HepG2 (cell line): Measurements from ENCODE around the gene CRISPLD2. TPM values are rescaled to one million over a fixed set of nuclear protein-coding genes. Genes with fewer than 3 reads are reported as not detected.
A peak's percentile ranks its signal among the peaks of the same experiment; 100 is the strongest.
"Not testable (repeated sequence)": the region's sequence is repeated elsewhere in the genome, so short reads cannot be mapped to it uniquely, and the experiment has no call there.

Experiments
- ATAC-seq: fragments of 200-7000 bp; cut with Tn5 transposase; 3 replicates; pipeline ENCODE4 v1.9.1; 2020; ENCODE audit warnings: mild to moderate bottlenecking, moderate library complexity
- BruUV-seq: library from RNA; stranded (reverse); fragments of 400-500 nt; replicated peaks from 2 replicates; lab custom pipeline; 2021; lab: Mats Ljungman, UMichigan
- CTCF ChIA-PET: fragments of 300-600 bp; formaldehyde crosslinking; extraction: SDS; loops from one replicate; lab custom pipeline; 2021; ENCODE audit warnings: low total read pairs, inconsistent platforms, low intra/inter-chr PET ratio; lab: Yijun Ruan, JAX
- POLR2A ChIA-PET: fragments of 350-600 bp; sonication (Branson Sonifier 250); formaldehyde crosslinking; loops from one replicate; lab custom pipeline; 2020; ENCODE audit warnings: antibody characterized with exemption, inconsistent platforms; lab: Yijun Ruan, JAX
- DNase-seq: peaks from one replicate; pipeline ENCODE4 v3.0.0-alpha.2; 2015; ENCODE audit warnings: low spot score
- FAIRE-seq: peaks from 3 replicates; lab custom pipeline; 2011; peaks lifted over from hg19 to GRCh38; lab: Jason Lieb, UNC
- H2AFZ ChIP-seq: one replicate; pipeline ENCODE4 v1.6.1; 2011; ENCODE audit warnings: low read length, inconsistent platforms
- H3K27ac ChIP-seq: fragments of 300-600 bp; 3 replicates; pipeline ENCODE4 v1.8.0; 2011; ENCODE audit warnings: mixed run types, mild to moderate bottlenecking, mixed read lengths, low read length, inconsistent platforms; ENCODE audit not compliant: insufficient read depth; ENCODE audit errors: extremely low read length
- H3K27me3 ChIP-seq, 2 experiments: fragments of 200-600 bp in 1 of 2; 2 replicates in 1 of 2; 3 replicates in 1 of 2; pipeline versions ENCODE4 v1.6.0 to v1.8.0; 2011; ENCODE audit warnings: low read length in 2 of 2, mild to moderate bottlenecking in 2 of 2, moderate library complexity in 2 of 2, inconsistent platforms in 1 of 2; ENCODE audit not compliant: insufficient read depth in 2 of 2, control insufficient read depth in 1 of 2
- H3K36me3 ChIP-seq, 2 experiments: fragments of 200-600 bp in 1 of 2; replicated peaks in 1 of 2; 2 replicates in 1 of 2; 3 replicates in 1 of 2; pipeline versions ENCODE4 v1.5.1 to v1.8.0; 2011; ENCODE audit warnings: low read length in 2 of 2, inconsistent platforms in 1 of 2; ENCODE audit not compliant: insufficient read depth in 2 of 2, control insufficient read depth in 1 of 2
- H3K4me1 ChIP-seq: 2 replicates; pipeline ENCODE4 v1.5.1; 2012; ENCODE audit warnings: low read length, inconsistent platforms; ENCODE audit not compliant: insufficient read depth
- H3K4me2 ChIP-seq: 2 replicates; pipeline ENCODE4 v1.6.0; 2011; ENCODE audit warnings: low read depth, low read length, inconsistent platforms
- H3K4me3 ChIP-seq, 3 experiments: fragments of 200-600 bp in 1 of 3; sonication (generic), shearing (Covaris generic) in 1 of 3; replicated peaks in 1 of 3; 2 replicates each; pipeline ENCODE4 v1.5.1; 2011 to 2016; ENCODE audit warnings: low read length in 3 of 3, inconsistent platforms in 2 of 3, low read depth in 2 of 3, mild to moderate bottlenecking in 2 of 3, control low read depth in 1 of 3, mixed read lengths in 1 of 3; ENCODE audit not compliant: insufficient read depth in 1 of 3
- H3K79me2 ChIP-seq: one replicate; pipeline ENCODE4 v1.6.1; 2011; ENCODE audit warnings: low read length, inconsistent platforms; ENCODE audit not compliant: insufficient read depth
- H3K9ac ChIP-seq: 2 replicates; pipeline ENCODE4 v1.6.0; 2011; ENCODE audit warnings: mild to moderate bottlenecking, low read depth, low read length, inconsistent platforms; ENCODE audit not compliant: insufficient read depth
- H3K9me3 ChIP-seq: 2 replicates; pipeline ENCODE4 v1.5.1; 2012; ENCODE audit warnings: mild to moderate bottlenecking, low read length
- H4K20me1 ChIP-seq: 2 replicates; pipeline ENCODE4 v1.6.0; 2011; ENCODE audit warnings: inconsistent platforms, mild to moderate bottlenecking, low read length, moderate library complexity; ENCODE audit not compliant: insufficient read depth
- STAT5B ChIP-seq: sonication (generic); formaldehyde crosslinking; IDR thresholded peaks from 2 replicates; pipeline ENCODE4 v1.4.0; 2020; ENCODE audit warnings: missing genetic modification reagents
- ZNF563 ChIP-seq: sonication (generic); formaldehyde crosslinking; IDR thresholded peaks from 2 replicates; pipeline ENCODE4 v1.8.0; 2022; ENCODE audit warnings: mild to moderate bottlenecking, moderate library complexity, missing genetic modification reagents
- ZNF768 ChIP-seq: sonication (generic); formaldehyde crosslinking; IDR thresholded peaks from 2 replicates; pipeline ENCODE4 v1.4.0; 2020; ENCODE audit warnings: missing genetic modification reagents
- WGBS: methylation state at CpG from one replicate; pipeline ENCODE4 v1.1.6; 2017; ENCODE audit warnings: low lambda C conversion rate; 5-methylcytosine and 5-hydroxymethylcytosine counted together
- in situ Hi-C: cut with HindIII; loops from 2 replicates; pipeline ENCODE4 v1.10.0; 2017; ENCODE audit warnings: low pct_unique_long_range_greater_than_20kb; ENCODE audit not compliant: extremely low pct_ligation_motif_present
- intact Hi-C: fragments of 100-400 bp; cut with micrococcal nuclease; formaldehyde crosslinking; loops from one replicate; pipeline ENCODE4 v1.10.0; 2022; ENCODE audit not compliant: unreplicated experiment
- polyA plus RNA-seq, 8 experiments: library from polyadenylated mRNA; depleted of rRNA in 3 of 8; stranded (reverse) in 7 of 8; unstranded in 1 of 8; fragments of >200 nt; fragmentation: Illumina TruSeq in 4 of 8; extraction: Trizol in 4 of 8; gene quantifications; 2 replicates each; pipeline versions ENCODE4 v1.2.1 to v1.2.3, GENCODE V29; 2011 to 2016; ENCODE audit warnings: low read depth in 4 of 8, missing spikeins in 1 of 8, mixed read lengths in 1 of 8; ENCODE audit not compliant: insufficient read depth in 1 of 8
- total RNA-seq, 5 experiments: library from RNA; depleted of rRNA; stranded (reverse); fragments of >200 nt; fragmentation: Illumina TruSeq; extraction: Trizol; gene quantifications; 2 replicates each; pipeline ENCODE4 v1.2.3, GENCODE V29; 2016; ENCODE audit warnings: low read depth in 1 of 5

The CRISPLD2 gene
- total and polyA plus RNA-seq, 2 of the 13 experiments (the other 11 are each of a cell fraction or from before 2014, with no cell fraction given), result 0.04 to 0.31 TPM

- no peaks in the 10 kb centered on the region for H3K36me3 ChIP-seq
- ChIA-PET CTCF (no interaction called here), POLR2A (no interaction called here)
- no peaks in the 10 kb centered on the region; the same call in 1 of the 2 replicates for H4K20me1 ChIP-seq
- FAIRE-seq (no peak), ATAC-seq (no peak), DNase-seq (no peak)
- H3K27ac ChIP-seq, result no peak overlapping the region
- no peaks in the 10 kb centered on the region for H3K79me2 ChIP-seq
- peaks cover 22% of the 10 kb centered on the region for H3K4me1 ChIP-seq
- H3K27me3 ChIP-seq, result peaks cover 9 to 54% of the 10 kb centered on the region in 2 experiments; a peak in 4 of 5 replicates
- H3K4me2 ChIP-seq, result no peak overlapping the region
- TF ChIP-seq ZNF768 (CRISPR knock-in tag) (peak; percentile 78; the same call in 1 of the 2 replicates), STAT5B (CRISPR knock-in tag) (no peak), ZNF563 (no peak)
- H3K9me3 ChIP-seq, result no peaks in the 10 kb centered on the region
- intact Hi-C loops (no loop called here), in situ Hi-C loops (no loop called here)
- WGBS, result 49% methylated on average over 9 of the region's 9 CpGs
- no TSS peak for BruUV-seq
- H3K4me3 ChIP-seq, result no peak overlapping the region
- no peak overlapping the region for H3K9ac ChIP-seq
- H2AFZ ChIP-seq, result no peak overlapping the region
Measured at GRCh38 chr16:84937196-84938005, 117.6 kb downstream of the CRISPLD2 start.

- H3K36me3 ChIP-seq, H2AFZ ChIP-seq, BruUV-seq, H3K27ac ChIP-seq, H3K4me3 ChIP-seq, FAIRE-seq, H3K79me2 ChIP-seq, intact Hi-C loops, H3K4me2 ChIP-seq, in situ Hi-C loops, H4K20me1 ChIP-seq, ATAC-seq, H3K9ac ChIP-seq, H3K9me3 ChIP-seq, POLR2A ChIA-PET, CTCF ChIA-PET, DNase-seq: not testable (repeated sequence)
- H3K4me1 ChIP-seq, result peaks cover 16% of the 10 kb centered on the region
- H3K27me3 ChIP-seq, result peaks cover 5 to 46% of the 10 kb centered on the region in 2 experiments; a peak in 4 of 5 replicates
- WGBS, result 24% methylated on average over 6 of the region's 6 CpGs
Measured at GRCh38 chr16:84938616-84939015, 118.8 kb downstream of the CRISPLD2 start.
